GM18858 (cell line): ENCODE results near the gene ITFG1.

Experiments
- ATAC-seq: cut with Tn5 transposase; IDR thresholded peaks from one replicate; pipeline ENCODE4 v1.9.1; 2021; ENCODE audit not compliant: unreplicated experiment

The ITFG1 gene

DNA sequence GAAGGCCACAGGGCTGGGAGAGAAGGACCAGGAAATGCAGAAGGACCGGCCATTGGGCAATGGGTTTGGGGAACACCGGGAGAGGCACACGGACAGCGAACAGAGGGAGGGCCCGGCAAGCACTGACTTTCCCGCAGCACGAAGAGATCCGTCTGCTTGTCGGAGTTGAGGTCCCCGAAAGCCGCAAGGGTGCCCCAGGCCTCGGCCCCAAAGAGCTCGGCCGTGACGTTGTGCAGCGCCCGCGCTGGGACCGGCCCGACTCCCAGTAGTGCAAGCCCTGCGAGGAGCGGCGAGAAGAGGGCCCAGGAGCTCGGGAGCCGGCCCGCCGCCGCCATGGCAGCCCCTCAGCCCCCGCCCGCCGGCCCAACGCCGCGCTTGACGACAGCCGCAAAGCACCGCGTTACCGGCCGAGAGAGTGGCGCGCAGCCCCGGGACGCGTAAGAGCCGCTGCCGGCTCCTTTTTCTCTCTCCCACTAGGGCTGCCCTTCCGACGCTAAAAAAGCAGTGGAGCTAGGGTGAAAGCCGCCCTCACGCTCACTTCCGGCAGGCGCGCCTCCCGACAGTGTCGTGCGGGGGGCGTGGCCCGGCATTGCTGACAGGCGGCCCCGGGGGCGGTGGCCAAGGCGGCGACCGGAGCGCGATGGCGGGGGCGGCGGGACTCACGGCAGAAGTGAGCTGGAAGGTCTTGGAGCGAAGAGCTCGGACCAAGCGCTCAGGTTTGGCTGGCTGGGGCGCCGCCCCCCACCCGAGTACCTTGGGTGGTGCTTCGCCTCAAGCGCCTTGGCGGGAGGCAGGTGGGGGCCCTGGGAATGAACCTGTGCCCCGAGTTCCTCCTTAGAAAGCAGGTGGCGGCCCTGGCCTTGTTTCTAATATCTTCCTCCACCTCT lies at the start of gene ITFG1, which contains the start of gene PHKB:
TSS of gene ITFG1 (minus strand) at position 353 of the 887 bp plus-strand sequence. CDS start at position 335, 18 bp downstream.
TSS of gene PHKB (plus strand) at position 621 of the 887 bp plus-strand sequence. CDS start at position 641, 20 bp downstream.
- peak; percentile 59 for ATAC-seq

DNA sequence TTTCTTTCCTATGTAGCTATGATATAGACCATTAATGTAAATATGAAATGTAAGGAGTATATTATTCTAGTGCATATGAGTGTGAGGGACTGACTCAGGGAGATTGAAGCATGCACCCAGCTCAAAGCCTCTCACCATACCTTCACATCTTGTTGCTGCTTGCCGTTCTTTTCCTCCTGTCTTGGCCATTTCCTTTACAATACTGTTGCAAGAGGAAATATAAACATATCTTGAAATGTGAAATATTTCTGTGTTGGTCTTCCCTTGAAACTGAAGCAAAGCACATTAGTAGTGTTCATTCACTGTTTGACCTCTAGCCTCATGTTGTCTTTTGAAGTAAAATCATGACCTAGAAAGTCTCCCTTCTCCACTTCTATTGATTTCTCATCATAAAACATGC lies 46.8 kb upstream of the ITFG1 start:
- ATAC-seq, result no peak

DNA sequence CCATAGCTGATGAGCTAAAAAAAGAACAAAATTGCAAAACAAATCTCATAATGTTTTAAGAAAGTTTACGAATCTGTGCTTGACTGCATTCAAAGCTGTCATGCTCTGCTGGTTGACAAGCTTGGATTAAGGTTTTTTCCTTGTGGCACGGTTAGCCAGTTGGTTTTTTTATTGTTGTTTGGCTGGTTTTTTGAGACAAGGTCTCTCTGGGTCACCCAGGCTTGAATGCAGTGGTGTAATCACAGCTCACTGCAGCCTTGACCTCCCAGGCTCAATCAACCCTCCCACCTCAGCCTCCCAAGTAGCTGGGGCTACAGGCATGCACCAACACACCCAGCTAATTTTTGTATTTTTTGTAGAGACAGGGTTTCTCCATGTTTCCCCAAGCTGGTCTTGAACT lies 45.9 kb upstream of the ITFG1 start:
- no peak for ATAC-seq

DNA sequence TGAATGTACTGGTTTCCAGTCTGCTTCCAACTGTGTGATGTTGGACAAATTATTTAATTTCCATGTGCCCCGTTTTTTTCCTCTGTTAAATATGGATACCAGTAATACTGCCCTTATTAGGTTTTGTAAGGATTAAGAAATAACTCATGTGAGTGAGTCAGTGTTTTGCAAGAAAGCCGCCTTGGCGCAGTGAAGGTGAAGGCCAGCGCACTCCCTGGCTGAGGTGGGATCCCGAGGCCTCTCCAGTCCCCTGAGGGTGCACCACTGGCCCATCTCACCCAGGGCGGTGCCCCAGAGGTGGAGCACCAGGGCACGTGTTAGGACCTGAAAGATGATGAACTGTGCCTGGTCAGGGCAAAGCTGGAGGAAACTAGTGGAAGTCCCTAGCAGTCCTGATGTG lies 43.7 kb upstream of the ITFG1 start:
- ATAC-seq, result no peak

DNA sequence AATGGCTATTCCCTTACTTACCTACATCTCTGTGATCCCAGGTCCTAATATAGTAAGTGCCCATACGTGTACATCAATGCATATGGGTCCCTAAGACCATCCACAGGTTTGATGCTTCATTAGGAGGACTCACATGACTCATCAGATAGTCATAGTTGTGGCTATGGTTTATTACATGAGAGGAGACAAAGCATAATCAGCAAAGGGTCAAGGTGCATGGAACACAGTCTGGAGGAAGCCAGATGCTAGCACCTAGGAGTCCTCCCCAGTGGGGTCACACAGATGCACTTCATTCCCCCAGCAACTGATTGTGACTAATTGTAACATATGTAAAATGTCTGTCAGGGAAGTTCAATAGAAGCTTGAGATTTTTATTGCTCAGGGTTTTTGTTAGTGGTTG lies 43.1 kb upstream of the ITFG1 start:
- no peak for ATAC-seq

DNA sequence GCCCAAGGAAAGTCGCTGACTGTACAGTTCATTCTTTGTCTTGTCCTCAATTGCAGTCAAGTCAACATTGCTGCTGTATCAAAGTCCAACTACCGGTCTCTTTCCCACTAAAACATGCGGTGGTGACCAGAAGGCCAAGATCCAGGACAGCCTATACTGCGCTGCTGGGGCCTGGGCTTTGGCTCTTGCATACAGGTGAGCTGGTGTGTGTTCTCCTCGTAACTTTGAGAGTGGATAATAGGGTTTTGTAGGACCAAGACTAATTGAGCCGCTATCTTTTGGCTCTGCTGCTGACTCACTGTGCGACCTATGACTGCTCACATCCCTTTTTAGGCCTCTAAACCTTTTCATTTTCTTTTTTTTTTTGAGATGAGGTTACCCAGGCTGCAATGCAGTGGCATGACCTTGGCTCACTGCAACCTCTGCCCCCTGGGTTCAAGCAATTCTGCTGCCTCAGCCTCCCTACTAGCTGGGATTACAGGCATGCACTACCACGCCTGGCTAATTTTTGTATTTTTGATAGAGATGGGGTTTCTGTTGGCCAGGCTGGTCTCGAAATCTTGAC lies 38.9 kb upstream of the ITFG1 start:
- ATAC-seq, result no peak

DNA sequence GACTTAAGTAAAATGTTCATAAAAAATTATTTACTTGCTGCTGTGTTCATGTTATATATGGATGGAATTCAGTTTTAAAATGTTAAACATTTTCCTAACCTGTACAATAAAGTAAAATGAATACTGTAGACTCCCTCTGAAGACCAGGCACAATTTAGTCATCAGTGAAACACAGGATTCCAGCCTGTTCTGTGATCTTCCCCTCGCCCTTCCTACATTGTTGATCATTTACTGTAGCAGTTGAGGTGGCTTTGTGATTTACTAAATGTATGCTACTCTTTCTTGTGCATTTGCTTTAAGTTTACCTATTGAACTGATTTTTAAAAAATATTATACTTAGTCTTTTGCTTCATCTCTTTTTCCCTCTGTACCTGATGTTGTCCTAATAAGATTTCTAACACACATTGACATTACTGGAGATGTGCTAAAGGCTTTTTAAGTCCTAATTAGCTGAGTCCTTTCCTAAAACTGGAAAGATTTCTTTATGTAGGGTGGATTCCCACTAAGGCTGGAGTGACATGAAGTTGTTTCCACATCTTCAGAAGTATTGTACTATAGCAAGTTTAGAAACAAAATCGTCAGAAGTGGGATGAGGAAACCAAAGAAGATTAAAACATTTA lies 38.3 kb upstream of the ITFG1 start:
- ATAC-seq, result no peak

DNA sequence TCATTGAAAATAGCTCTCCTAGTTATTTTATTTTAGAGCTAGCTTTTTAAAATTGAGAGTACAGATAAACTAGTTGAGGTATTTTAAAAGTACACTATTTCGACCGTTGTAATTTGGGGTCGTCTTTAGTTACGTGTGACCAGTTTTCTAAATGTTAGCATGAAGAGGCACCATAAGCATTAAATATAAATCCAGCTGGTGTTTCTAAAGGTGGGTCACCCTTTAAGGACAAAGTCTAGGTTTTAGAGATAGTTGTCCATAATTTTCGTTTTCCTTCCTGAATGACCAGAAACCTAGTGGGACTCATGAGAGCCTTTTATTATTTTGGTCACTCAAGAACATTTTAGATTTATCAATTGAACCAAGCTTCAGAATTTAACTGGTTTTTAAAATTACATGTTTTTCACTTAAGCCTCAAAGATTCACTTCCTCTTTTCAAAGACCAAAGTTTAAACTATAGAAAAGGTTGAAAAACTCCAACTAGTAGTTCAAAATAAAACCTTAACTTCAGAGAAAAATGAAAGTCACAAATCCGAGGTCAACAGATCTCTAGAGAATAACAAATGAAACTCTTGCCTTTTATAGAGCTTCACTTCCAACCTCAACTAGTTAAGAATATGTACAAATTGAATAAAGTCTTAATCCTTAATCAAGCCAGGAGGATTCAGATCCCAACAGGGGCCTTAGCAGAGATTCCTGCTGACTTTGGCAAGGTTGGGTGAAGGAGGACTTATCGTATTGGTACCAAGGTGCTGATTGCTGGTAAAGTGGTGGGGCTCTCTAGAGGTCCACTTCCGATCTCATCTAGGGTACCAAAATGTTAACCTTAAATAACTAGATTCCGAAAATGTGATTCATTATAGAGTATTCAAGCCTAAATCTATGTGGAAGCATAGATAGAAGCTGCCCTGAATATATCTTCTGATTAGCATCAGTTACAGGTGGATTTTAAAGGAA lies 32.8 kb upstream of the ITFG1 start:
- peak; percentile 49 for ATAC-seq

DNA sequence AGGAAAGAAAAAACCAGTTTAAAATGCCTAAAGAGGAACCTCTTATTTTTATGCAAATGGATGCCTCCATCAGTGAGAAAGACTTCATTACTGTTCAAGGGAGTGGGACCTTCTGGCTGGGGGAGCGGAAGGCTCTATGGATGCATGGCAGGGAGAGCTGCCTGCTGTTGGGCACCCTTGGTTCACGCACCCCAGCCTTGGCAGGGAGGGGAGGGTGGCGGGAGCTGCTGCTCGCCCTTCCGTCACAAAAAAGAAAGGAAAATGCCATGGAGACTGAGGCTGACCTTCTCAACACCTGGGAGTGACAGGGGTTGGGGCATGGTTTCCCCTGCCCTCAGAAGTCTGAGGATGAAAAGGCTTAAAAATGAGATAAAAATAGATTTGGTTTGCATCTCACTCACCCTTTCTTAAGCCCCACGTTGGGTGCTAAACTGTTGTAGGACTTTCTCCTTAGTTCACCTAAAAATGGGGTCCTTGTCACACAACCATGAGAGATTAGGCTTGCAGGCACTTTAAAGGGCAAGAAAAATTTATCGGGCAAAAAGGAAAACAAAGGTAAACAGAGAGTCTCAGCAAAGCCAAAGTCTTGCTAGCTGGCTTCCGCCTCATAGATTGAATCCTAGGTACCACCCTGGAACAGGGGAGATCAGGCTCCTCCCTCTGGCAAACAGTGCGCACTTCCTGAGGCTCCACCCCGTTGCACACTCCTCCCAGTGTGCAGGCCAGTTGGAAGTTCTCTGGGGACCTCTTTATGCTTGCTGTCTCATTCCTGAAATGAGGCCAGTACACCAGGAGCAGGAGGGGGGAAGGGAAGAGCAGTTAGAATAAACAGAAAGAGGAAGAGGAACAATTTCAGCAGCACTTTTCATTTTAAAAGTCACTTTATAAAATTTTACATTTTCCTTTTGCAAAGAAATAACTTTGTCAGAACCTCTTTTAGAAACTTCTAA lies 31.8 kb upstream of the ITFG1 start:
- peak; percentile 58 for ATAC-seq

DNA sequence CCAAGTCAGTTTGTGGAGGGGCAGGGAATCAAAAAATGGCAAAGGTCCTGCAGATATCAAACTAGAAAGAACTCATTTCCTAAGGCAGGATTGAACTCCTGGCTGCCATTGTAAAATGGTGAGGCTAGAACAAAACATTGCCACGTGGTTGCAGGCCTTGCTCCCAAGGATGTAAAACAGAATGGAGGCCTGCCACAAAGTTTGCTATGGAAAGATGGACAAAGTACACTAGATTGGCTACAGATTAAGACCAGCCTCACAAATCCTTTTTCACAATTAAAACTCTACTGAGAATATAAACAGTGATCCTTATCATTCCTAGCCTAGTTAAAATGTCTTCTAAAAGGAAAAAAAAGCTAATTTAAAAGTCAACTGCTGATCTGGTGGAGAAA lies 31.2 kb upstream of the ITFG1 start:
- no peak for ATAC-seq

DNA sequence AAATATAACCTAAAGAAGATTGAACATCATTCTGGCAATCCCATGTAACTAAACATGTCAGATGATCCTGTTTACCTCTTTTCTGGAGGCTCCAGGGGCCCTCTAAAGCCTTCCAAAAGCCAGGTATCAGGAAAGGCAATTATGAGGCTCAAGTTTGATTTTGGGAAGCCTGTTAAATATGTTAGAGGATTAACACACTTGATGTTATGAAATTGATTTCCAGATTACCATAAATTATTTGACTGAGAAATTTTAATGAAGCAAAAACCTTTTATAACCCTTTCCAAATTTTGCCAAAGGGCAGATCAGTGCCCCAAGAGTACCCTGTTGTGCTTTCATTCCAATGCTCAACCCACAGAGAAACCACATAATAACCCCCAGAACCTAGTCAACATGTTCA lies 29.6 kb upstream of the ITFG1 start:
- no peak for ATAC-seq

DNA sequence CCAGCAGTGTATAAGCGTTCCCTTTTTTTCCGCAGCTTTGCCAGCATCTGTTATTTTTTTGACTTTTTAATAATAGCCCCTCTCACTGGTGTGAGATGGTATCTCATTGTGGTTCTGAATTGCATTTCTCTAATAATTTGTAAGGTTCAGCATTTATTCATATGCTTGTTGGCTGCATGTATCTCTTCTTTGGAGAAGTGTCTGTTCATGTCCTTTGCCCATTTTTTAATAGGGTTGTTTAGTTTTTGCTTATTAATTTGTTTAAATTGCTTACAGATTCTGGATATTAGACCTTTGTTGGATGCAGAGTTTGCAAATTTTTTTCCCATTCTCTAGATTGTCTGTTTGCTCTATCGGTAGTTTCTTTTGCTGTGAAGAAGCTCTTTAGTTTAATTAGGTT lies 27.2 kb upstream of the ITFG1 start:
- no peak for ATAC-seq

DNA sequence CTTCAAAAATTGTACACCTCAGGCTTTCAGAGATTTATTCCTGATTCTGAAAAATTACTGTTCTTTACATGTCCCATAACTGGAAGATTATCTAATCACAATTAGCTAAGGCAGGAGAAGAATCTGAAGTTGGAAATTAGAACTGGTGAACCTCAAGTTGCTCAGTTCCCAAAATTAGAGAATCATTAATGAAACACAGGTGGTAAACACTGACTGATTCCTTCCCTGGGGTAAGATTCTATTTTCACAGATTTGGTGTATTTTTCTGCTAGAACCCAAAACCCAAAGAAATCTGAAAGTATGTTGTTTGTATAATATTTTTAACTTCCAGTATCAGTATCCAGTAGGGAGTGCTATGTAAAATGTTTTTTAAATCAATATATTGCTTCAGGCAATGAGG lies 26.0 kb upstream of the ITFG1 start:
- ATAC-seq, result no peak

DNA sequence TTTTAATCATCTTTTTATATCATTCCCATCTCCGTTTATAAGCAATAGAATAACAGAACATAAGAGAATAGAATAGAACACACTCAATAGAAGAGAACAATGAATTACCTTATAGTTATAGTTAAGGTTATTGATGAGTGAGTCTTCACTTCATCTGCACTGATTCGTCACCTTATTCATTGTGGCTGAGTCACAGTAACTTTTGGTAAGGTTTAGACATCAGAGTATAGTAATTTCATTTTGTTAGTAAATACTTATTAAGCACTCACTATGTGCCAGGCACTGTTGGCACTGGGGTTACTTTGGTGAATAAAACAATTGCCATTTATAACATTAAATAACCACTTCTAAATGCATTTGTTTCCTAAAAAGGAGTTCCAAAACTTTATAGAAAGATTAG lies 22.8 kb upstream of the ITFG1 start:
- ATAC-seq, result no peak

DNA sequence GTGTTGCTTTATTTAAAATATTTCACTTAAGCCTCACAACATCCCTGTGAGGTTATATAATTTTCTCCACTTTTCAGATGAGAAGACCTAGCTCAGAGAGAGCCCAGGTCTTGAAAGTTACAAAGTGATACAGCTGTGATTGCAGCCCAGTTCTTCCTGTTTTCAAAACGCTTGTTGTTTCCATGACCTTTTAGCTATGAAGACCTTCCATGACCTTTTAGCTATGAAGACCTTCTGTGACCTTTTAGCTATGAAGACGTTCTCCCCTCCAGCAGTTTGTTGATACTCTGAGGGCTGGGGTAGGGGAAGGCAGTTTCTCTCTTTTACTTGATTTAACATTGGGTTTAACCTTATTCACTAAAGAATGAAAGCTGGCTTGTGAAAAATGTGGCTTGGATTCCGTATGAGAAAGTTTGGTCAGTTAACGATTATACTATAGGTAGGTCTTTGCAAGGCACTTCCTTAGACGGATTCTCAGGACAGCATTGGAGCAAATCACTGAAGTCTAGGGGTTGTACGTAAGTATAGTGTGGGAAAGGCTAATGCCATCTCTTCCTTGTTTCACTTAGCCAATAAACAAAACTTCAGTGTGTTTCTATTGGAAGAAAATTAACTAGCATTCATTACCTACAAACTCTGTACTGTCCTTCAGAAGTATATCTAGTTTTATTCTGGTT lies 21.0 kb upstream of the ITFG1 start:
- ATAC-seq, result no peak

DNA sequence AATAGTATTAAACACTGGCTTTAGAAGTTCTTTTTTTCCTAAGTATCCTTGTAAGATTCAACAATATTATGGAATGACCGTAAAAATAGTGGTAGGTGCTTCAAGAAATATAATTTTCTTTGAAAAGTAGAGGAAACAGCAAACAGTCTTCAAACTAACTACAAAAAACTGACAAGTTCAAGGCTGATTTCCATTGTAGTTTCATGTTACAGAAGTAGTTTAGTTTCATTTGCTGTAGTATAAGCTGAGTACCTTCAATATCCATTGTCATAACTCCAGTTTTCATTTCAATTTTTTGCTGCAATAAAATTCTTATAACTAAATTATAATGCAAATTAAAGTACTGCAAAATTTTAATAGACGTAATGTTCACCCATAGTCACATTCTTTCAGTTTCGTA lies 19.5 kb upstream of the ITFG1 start:
- no peak for ATAC-seq

DNA sequence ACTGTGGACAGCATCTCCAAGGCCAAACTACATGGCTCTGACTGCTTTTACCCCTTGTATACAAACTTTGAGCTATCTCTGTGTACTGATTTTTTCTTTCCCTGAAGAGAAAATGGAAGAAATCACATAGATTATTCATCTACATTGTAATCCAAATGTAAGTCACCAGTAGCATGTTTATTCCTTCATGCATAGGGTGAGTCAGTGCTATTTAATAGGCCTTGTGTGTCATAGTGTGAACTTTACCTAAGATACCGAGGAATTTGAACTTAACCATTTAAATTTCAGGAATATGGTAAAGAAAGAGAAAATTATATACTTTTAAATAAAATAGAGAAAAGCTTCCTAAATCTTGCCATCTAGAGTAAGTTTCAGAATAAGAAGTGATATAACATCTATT lies 16.8 kb upstream of the ITFG1 start:
- ATAC-seq, result no peak

DNA sequence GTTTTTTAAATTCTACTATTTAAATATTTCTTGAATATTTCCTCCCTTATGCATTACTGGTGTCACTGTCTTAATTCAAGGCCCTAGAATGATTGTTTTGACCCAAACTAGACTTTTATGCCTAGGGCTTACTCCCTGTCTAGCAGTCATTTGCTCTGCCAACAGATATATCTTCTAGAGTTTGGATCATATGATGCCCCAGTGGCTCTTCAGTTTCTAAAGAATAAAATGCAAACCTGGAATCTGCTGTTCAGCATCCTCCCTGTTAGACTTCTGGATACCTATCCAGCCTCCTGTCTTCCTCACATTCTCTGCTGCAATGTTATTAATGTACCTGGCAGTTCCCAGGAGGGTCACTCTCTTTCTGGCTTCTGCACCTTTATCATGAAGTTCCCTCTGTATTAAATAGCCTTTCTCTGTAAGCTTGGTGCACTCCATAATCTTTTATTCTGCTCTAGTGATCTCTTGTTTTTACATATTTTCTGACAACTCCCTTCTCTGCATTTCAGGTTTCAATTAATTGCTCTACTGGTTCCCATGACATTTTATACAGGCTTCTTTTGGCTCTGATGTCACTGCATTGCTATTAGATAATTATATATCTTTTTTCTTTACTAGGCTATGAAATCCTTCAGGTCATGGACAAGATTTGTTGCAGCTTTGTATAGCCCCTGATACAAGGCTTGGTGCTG lies 15.9 kb upstream of the ITFG1 start:
- ATAC-seq, result no peak

DNA sequence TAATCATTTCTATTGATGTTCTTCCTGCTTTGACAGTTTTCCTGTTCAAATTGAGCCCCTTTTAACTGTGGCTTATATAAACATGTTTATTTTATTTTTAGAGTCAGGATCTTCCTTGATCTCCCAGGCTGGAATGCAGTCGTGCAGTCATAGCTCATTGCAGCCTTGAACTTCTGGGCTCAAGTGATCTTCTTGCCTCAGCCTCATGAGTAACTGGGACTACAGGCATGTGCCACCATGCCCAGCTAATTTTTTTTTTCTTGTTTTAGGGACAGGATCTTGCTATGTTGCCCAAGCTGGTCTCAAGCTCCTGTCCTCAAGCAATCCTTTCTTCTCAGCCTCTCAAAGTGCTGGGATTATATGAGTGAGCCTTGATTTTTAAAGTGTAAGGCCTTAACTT lies 14.9 kb upstream of the ITFG1 start:
- ATAC-seq, result no peak
